Endodermal cell (in vitro differentiated cells): ENCODE data around the gene TMEM258. TPM values are rescaled to one million over a fixed set of nuclear protein-coding genes. Genes with fewer than 3 reads are reported as not detected.

Source experiments
- DNase-seq: peaks from one replicate; pipeline ENCODE4 v3.0.0-alpha.2; 2017
- H3K27ac ChIP-seq: 2 replicates; pipeline ENCODE4 v1.5.1; 2013; ENCODE audit warnings: mild to moderate bottlenecking, low read depth, low read length, moderate library complexity
- H3K27me3 ChIP-seq: 2 replicates; pipeline ENCODE4 v1.6.1; 2013; ENCODE audit warnings: mild to moderate bottlenecking, low read length, moderate library complexity; ENCODE audit not compliant: insufficient read depth, control insufficient read depth, poor library complexity, severe bottlenecking
- H3K36me3 ChIP-seq: 2 replicates; pipeline ENCODE4 v1.7.0; 2013; ENCODE audit warnings: mild to moderate bottlenecking, low read length, moderate library complexity; ENCODE audit not compliant: control insufficient read depth, insufficient read depth
- H3K4me1 ChIP-seq: one replicate; pipeline ENCODE4 v1.7.0; 2013; ENCODE audit warnings: low read length; ENCODE audit not compliant: control insufficient read depth, insufficient read depth
- H3K4me3 ChIP-seq: 2 replicates; pipeline ENCODE4 v1.5.1; 2013; ENCODE audit warnings: mild to moderate bottlenecking, low read length, moderate library complexity
- H3K9ac ChIP-seq: 2 replicates; pipeline ENCODE4 v1.6.1; 2013; ENCODE audit warnings: mild to moderate bottlenecking, low read length, moderate library complexity; ENCODE audit not compliant: poor library complexity, severe bottlenecking; ENCODE audit errors: extremely low read depth
- H3K9me3 ChIP-seq: 2 replicates; pipeline ENCODE4 v1.6.1; 2013; ENCODE audit warnings: mild to moderate bottlenecking, low read length, moderate library complexity; ENCODE audit not compliant: control insufficient read depth
- H3K27ac Mint-ChIP-seq: 2 replicates; pipeline ENCODE4 v1.8.0; 2020; ENCODE audit warnings: mixed read lengths
- H3K27me3 Mint-ChIP-seq: 2 replicates; pipeline ENCODE4 v1.8.0; 2021; ENCODE audit warnings: mild to moderate bottlenecking, mixed read lengths; ENCODE audit not compliant: insufficient read depth
- H3K36me3 Mint-ChIP-seq: 2 replicates; pipeline ENCODE4 v1.8.0; 2020; ENCODE audit warnings: low read depth, mixed read lengths
- H3K4me1 Mint-ChIP-seq: 2 replicates; pipeline ENCODE4 v1.8.0; 2020; ENCODE audit warnings: mixed read lengths
- H3K4me3 Mint-ChIP-seq: 2 replicates; pipeline ENCODE4 v1.8.0; 2020; ENCODE audit warnings: mild to moderate bottlenecking, moderate library complexity, mixed read lengths
- H3K9me3 Mint-ChIP-seq: 2 replicates; pipeline ENCODE4 v1.8.0; 2020; ENCODE audit warnings: mild to moderate bottlenecking, mixed read lengths
- WGBS, 2 experiments: methylation state at CpG; one replicate each; pipeline versions ENCODE4 v1.1.5 to v1.1.7; 2013; ENCODE audit warnings: missing lambda C conversion rate in 2 of 2, mixed read lengths in 1 of 2; ENCODE audit not compliant: insufficient coverage in 1 of 2, insufficient read length in 1 of 2; 5-methylcytosine and 5-hydroxymethylcytosine counted together
- total RNA-seq, 2 donors: library from RNA; stranded (reverse); fragmentation: NEBNext Ultra II Directional in 1 of 2; extraction: Animal tissue kit (Norgen Biotek cat#: 25700) in 1 of 2; gene quantifications; 2 replicates in 1 of 2; 3 replicates in 1 of 2; pipeline ENCODE4 v1.2.1, GENCODE V29; 2021
- TF ChIP-seq, protein P1 (sequence below): fragments of 200-600 bp; sonication (generic); conservative IDR thresholded peaks from 2 replicates; pipeline ENCODE4 v1.5.0; 2021; ENCODE audit warnings: antibody characterized with exemption, mild to moderate bottlenecking

Gene TMEM258
- total RNA-seq, 2 donors from 2014 or later: 174 to 180 TPM

DNA sequence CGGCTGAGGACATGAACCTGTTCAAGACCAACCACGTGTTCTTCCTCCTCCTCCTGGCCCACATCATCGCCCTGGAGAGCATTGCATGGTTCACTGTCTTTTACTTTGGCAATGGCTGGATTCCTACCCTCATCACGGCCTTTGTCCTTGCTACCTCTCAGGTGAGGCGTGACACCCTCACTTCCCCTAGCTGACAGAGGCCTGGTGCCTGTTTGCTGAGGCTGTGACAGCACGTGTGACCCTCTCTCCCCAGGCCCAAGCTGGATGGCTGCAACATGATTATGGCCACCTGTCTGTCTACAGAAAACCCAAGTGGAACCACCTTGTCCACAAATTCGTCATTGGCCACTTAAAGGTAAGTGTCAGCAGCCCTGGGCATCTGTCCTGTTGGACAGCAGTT, 48.0 kb upstream of the TMEM258 start:
- no peaks in the 10 kb centered on the region for H3K27me3 Mint-ChIP-seq
- TF ChIP-seq, protein P1, sequence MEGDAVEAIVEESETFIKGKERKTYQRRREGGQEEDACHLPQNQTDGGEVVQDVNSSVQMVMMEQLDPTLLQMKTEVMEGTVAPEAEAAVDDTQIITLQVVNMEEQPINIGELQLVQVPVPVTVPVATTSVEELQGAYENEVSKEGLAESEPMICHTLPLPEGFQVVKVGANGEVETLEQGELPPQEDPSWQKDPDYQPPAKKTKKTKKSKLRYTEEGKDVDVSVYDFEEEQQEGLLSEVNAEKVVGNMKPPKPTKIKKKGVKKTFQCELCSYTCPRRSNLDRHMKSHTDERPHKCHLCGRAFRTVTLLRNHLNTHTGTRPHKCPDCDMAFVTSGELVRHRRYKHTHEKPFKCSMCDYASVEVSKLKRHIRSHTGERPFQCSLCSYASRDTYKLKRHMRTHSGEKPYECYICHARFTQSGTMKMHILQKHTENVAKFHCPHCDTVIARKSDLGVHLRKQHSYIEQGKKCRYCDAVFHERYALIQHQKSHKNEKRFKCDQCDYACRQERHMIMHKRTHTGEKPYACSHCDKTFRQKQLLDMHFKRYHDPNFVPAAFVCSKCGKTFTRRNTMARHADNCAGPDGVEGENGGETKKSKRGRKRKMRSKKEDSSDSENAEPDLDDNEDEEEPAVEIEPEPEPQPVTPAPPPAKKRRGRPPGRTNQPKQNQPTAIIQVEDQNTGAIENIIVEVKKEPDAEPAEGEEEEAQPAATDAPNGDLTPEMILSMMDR: no peak
- no peaks in the 10 kb centered on the region for H3K27me3 ChIP-seq
- no peak overlapping the region for H3K27ac ChIP-seq
- DNase-seq: no peak
- WGBS, 2 experiments: 92 to 95% methylated on average over 7 of the region's 7 CpGs
- H3K27ac Mint-ChIP-seq: no peak overlapping the region
- no peaks in the 10 kb centered on the region for H3K4me1 Mint-ChIP-seq
- H3K36me3 ChIP-seq: peaks cover 75% of the 10 kb centered on the region
- no peaks in the 10 kb centered on the region for H3K4me1 ChIP-seq
- no peaks in the 10 kb centered on the region for H3K9me3 ChIP-seq
- H3K36me3 Mint-ChIP-seq: peaks cover 70% of the 10 kb centered on the region
- H3K4me3 Mint-ChIP-seq: no peak overlapping the region
- H3K9ac ChIP-seq: no peak overlapping the region
- no peaks in the 10 kb centered on the region for H3K9me3 Mint-ChIP-seq
- no peak overlapping the region for H3K4me3 ChIP-seq

GRCh38 chr11:61839742-61840141, 47.3 kb upstream of the TMEM258 start:
- Mint-ChIP-seq H3K27me3 (no peaks in the 10 kb centered on the region), H3K27ac (no peak overlapping the region), H3K4me3 (no peak overlapping the region), H3K36me3 (peaks cover 67% of the 10 kb centered on the region), H3K4me1 (peaks cover 3% of the 10 kb centered on the region), H3K9me3 (no peaks in the 10 kb centered on the region)
- Histone ChIP-seq H3K27ac (no peak overlapping the region), H3K4me1 (no peaks in the 10 kb centered on the region), H3K4me3 (no peak overlapping the region), H3K27me3 (no peaks in the 10 kb centered on the region), H3K36me3 (peaks cover 75% of the 10 kb centered on the region), H3K9me3 (no peaks in the 10 kb centered on the region), H3K9ac (no peak overlapping the region)
- TF ChIP-seq, protein P1: no peak
- DNase-seq: no peak
- 92 to 94% methylated on average over 2 of the region's 2 CpGs for WGBS, 2 experiments

DNA sequence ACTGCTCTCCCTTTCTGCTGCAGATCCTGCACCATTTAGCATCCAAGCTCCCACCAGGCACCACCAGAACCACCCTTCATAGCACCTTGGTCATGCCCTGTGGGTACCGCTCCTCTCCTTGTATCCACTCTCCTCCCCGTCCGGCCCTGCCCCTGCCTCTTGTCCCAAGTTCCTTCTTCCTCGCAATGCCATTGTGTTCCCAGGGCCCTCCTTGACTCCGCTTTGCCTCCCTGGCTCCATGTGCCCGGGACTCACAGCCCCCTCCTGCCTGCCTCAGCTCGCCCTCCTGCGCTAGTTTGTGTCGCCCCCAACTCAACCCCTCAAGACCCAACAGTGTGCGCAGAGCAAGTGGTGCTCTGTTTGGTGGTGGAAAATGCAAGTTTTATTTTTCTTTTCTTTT, 46.5 kb upstream of the TMEM258 start:
- no peaks in the 10 kb centered on the region for H3K4me1 ChIP-seq
- no peaks in the 10 kb centered on the region for H3K9me3 ChIP-seq
- H3K36me3 ChIP-seq: peaks cover 76% of the 10 kb centered on the region
- DNase-seq: no peak
- H3K4me1 Mint-ChIP-seq: peaks cover 9% of the 10 kb centered on the region
- no peak overlapping the region for H3K9ac ChIP-seq
- no peak overlapping the region for H3K27ac ChIP-seq
- no peak overlapping the region for H3K4me3 Mint-ChIP-seq
- 87 to 90% methylated on average over 3 to 9 of the region's 10 CpGs for WGBS, 2 experiments
- H3K9me3 Mint-ChIP-seq: no peaks in the 10 kb centered on the region
- TF ChIP-seq, protein P1: no peak
- H3K27ac Mint-ChIP-seq: no peak overlapping the region
- H3K4me3 ChIP-seq: no peak overlapping the region
- H3K36me3 Mint-ChIP-seq: peaks cover 69% of the 10 kb centered on the region
- no peaks in the 10 kb centered on the region for H3K27me3 Mint-ChIP-seq
- H3K27me3 ChIP-seq: no peaks in the 10 kb centered on the region
